Hepatocyte (in vitro differentiated cells): ENCODE results near the gene ROR2.

Experiments
- EZH2 ChIP-seq: fragments of 200-600 bp; sonication (generic); IDR thresholded peaks from 2 replicates; pipeline ENCODE4 v1.6.1; 2016; ENCODE audit warnings: antibody characterized with exemption, mild to moderate bottlenecking, borderline replicate concordance
- EZH2phosphoT487 ChIP-seq: fragments of 200-600 bp; sonication (generic); IDR thresholded peaks from one replicate; pipeline ENCODE4 v1.6.1; 2018; ENCODE audit warnings: antibody characterized with exemption, mild to moderate bottlenecking, low read depth, moderate library complexity; ENCODE audit not compliant: unreplicated experiment, severe bottlenecking
- TF ChIP-seq, protein P1 (sequence below): fragments of 200-600 bp; sonication (generic); IDR thresholded peaks from 2 replicates; pipeline ENCODE4 v1.5.1; 2016; ENCODE audit warnings: antibody characterized with exemption, mild to moderate bottlenecking; ENCODE audit not compliant: poor library complexity

DNA sequence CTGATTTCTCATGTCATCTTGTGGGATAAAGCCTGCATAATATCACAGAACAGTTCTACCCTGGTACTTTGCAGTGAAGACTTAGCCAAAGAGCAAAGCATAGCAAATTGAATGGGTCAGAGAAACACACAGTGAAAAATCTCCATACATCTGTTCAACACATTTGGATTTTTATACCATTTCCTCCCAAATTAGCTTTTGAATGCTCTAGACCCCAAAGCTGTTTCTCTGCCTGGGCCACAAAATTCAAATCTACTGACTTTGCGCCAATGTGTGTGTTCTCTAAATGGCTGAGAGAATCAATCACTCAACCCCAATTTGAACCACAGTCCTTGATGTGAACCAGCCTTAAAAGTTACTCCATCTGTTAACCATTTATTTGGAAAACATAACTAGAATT lies 289.5 kb downstream of the ROR2 start:
- no peak for TF ChIP-seq EZH2phosphoT487
- TF ChIP-seq, protein P1, sequence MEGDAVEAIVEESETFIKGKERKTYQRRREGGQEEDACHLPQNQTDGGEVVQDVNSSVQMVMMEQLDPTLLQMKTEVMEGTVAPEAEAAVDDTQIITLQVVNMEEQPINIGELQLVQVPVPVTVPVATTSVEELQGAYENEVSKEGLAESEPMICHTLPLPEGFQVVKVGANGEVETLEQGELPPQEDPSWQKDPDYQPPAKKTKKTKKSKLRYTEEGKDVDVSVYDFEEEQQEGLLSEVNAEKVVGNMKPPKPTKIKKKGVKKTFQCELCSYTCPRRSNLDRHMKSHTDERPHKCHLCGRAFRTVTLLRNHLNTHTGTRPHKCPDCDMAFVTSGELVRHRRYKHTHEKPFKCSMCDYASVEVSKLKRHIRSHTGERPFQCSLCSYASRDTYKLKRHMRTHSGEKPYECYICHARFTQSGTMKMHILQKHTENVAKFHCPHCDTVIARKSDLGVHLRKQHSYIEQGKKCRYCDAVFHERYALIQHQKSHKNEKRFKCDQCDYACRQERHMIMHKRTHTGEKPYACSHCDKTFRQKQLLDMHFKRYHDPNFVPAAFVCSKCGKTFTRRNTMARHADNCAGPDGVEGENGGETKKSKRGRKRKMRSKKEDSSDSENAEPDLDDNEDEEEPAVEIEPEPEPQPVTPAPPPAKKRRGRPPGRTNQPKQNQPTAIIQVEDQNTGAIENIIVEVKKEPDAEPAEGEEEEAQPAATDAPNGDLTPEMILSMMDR = no peak
- TF ChIP-seq EZH2 = no peak
